CD4-positive, alpha-beta T cell (primary cell): Measurements from ENCODE around the gene LYAR. TPM values are rescaled to one million over a fixed set of nuclear protein-coding genes. Genes with fewer than 3 reads are reported as not detected.

ENCODE experiments used
- ATAC-seq: fragments of 200-7000 bp; cut with Tn5 transposase; one replicate; pipeline ENCODE4 v1.10.0; 2022; ENCODE audit warnings: mild to moderate bottlenecking; ENCODE audit not compliant: poor library complexity
- CTCF ChIA-PET: fragments of 350-600 bp; sonication (Branson Sonifier 250); formaldehyde crosslinking; loops from one replicate; lab custom pipeline; 2021; ENCODE audit warnings: antibody characterized with exemption, inconsistent platforms; lab: Charles Lee
- POLR2A ChIA-PET: fragments of 350-600 bp; sonication (Branson Sonifier 250); formaldehyde crosslinking; loops from one replicate; lab custom pipeline; 2021; ENCODE audit warnings: antibody characterized with exemption, inconsistent platforms; lab: Charles Lee
- DNase-seq, 14 experiments: peaks; one replicate each; pipeline ENCODE4 v3.0.0-alpha.2; 2013 to 2020; ENCODE audit warnings: mixed read lengths in 2 of 14
- H3K27ac ChIP-seq, 2 donors: one replicate each; pipeline versions ENCODE4 v1.5.1 to v1.7.0; 2013; ENCODE audit warnings: low read length in 2 of 2, low read depth in 1 of 2, mild to moderate bottlenecking in 1 of 2
- H3K27me3 ChIP-seq, 2 experiments: 1 replicate in 1 of 2; 2 replicates in 1 of 2; pipeline versions ENCODE4 v1.6.1 to v1.7.0; 2013; ENCODE audit warnings: low read length in 2 of 2, control low read depth in 1 of 2, mild to moderate bottlenecking in 1 of 2, moderate library complexity in 1 of 2; ENCODE audit not compliant: insufficient read depth in 2 of 2, control insufficient read depth in 1 of 2
- H3K36me3 ChIP-seq: one replicate; pipeline ENCODE4 v1.6.1; 2013; ENCODE audit warnings: low read length, control low read depth; ENCODE audit not compliant: insufficient read depth
- H3K4me1 ChIP-seq: one replicate; pipeline ENCODE4 v1.6.1; 2013; ENCODE audit warnings: low read length, control low read depth; ENCODE audit not compliant: insufficient read depth
- H3K4me3 ChIP-seq: one replicate; pipeline ENCODE4 v1.5.1; 2013; ENCODE audit warnings: mild to moderate bottlenecking, low read length, moderate library complexity
- H3K9me3 ChIP-seq, 2 experiments: 1 replicate in 1 of 2; 2 replicates in 1 of 2; pipeline versions ENCODE4 v1.6.1 to v1.7.0; 2013; ENCODE audit warnings: low read length in 2 of 2, mild to moderate bottlenecking in 2 of 2, control low read depth in 1 of 2, moderate library complexity in 1 of 2; ENCODE audit not compliant: control insufficient read depth in 1 of 2, insufficient read depth in 1 of 2
- H3K27ac Mint-ChIP-seq: one replicate; pipeline ENCODE4 v1.8.0; 2020; ENCODE audit warnings: mixed read lengths
- H3K27me3 Mint-ChIP-seq: one replicate; pipeline ENCODE4 v1.8.0; 2021; ENCODE audit warnings: mixed read lengths
- H3K36me3 Mint-ChIP-seq: one replicate; pipeline ENCODE4 v1.8.0; 2021; ENCODE audit warnings: low read depth, mixed read lengths
- H3K4me1 Mint-ChIP-seq: one replicate; pipeline ENCODE4 v1.8.0; 2021; ENCODE audit warnings: low read depth, mixed read lengths
- H3K4me3 Mint-ChIP-seq: one replicate; pipeline ENCODE4 v1.8.0; 2020; ENCODE audit warnings: mild to moderate bottlenecking, mixed read lengths
- H3K9me3 Mint-ChIP-seq: one replicate; pipeline ENCODE4 v1.8.0; 2020; ENCODE audit warnings: mixed read lengths
- intact Hi-C, 2 experiments: fragments of 100-400 bp; cut with DNase I in 1 of 2; cut with micrococcal nuclease in 1 of 2; formaldehyde crosslinking; loops; one replicate each; pipeline versions ENCODE4 v1.15.1 to v1.9.0; 2023 to 2025; cut with DNase I, micrococcal nuclease
- total RNA-seq, 174 experiments: library from RNA in 2 of 174; stranded (reverse) in 2 of 174; gene quantifications; one replicate each; pipeline ENCODE4 v1.2.3 and lab custom pipeline; 2021 to 2026
- TF ChIP-seq, protein P1 (sequence below): fragments of 200-600 bp; IDR thresholded peaks from one replicate; pipeline ENCODE4 v1.8.0; 2022; ENCODE audit warnings: antibody characterized with exemption, mild to moderate bottlenecking

Gene LYAR
- total RNA-seq, 2 experiments from 2014 or later: 13.8 to 13.9 TPM

DNA sequence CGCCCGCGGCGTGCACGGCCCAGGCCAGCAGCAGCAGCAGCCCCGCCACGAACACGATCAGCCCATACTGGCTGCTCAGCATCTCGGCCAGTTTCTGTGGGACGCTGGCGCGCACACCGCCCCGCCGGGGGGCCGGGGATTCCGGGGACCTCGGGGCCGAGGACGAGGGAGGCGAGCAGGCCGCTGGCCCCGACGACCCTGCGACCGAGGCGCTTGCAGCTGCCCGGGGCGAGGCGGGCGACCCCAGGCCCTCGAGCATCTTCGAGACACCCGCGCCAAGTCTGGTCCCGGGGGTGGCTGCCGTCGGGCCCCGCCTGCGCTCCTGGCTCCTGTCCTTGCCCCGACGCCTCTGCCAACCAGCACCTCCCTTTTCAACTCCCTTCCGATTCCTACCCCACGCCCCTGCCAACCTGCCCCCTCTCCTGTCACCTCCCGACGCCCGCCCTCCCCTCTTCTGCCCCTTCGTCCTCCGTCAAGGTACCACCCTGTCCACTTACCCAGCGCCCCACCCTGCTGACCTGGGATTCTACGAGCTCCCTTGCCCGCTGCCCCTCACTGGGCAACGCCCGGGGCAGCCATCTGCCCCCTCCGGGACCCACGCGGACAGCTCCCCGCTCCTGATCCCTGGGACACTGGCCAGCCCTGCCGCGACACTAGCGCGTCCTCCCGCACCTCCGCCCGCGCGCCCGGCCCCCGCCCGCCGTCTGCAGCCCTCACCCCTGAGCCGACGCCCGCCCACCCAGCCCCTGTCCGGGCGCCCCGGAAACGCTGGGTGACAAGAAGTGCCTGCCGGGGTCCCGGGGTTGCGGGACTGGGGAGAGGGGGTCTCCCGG lies 63.1 kb downstream of the LYAR start, which contains the start of gene OTOP1:
Gene OTOP1 (minus strand): TSS at position 324 of the 833 bp plus-strand sequence. CDS start 65 bp downstream, at position 259.
- Mint-ChIP-seq H3K9me3 (no peaks in the 10 kb centered on the region), H3K4me1 (peaks cover 8% of the 10 kb centered on the region), H3K27ac (no peak within 1 kb of the TSS), H3K36me3 (no peaks in the 10 kb centered on the region), H3K27me3 (peaks cover 64% of the 10 kb centered on the region), H3K4me3 (no peak within 1 kb of the TSS)
- no peak for ATAC-seq
- no peak for DNase-seq
- Histone ChIP-seq H3K36me3 (no peaks in the 10 kb centered on the region), H3K9me3 (peaks cover 0 to 14% of the 10 kb centered on the region in 2 experiments), H3K27me3 (peaks cover 20 to 32% of the 10 kb centered on the region in 2 experiments), H3K4me3 (no peak within 1 kb of the TSS), H3K27ac (no peak within 1 kb of the TSS), H3K4me1 (no peaks in the 10 kb centered on the region)
- intact Hi-C loops: no loop called here
- ChIA-PET POLR2A (no interaction called here), CTCF (no interaction called here)
- TF ChIP-seq, protein P1, sequence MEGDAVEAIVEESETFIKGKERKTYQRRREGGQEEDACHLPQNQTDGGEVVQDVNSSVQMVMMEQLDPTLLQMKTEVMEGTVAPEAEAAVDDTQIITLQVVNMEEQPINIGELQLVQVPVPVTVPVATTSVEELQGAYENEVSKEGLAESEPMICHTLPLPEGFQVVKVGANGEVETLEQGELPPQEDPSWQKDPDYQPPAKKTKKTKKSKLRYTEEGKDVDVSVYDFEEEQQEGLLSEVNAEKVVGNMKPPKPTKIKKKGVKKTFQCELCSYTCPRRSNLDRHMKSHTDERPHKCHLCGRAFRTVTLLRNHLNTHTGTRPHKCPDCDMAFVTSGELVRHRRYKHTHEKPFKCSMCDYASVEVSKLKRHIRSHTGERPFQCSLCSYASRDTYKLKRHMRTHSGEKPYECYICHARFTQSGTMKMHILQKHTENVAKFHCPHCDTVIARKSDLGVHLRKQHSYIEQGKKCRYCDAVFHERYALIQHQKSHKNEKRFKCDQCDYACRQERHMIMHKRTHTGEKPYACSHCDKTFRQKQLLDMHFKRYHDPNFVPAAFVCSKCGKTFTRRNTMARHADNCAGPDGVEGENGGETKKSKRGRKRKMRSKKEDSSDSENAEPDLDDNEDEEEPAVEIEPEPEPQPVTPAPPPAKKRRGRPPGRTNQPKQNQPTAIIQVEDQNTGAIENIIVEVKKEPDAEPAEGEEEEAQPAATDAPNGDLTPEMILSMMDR: no peak

DNA sequence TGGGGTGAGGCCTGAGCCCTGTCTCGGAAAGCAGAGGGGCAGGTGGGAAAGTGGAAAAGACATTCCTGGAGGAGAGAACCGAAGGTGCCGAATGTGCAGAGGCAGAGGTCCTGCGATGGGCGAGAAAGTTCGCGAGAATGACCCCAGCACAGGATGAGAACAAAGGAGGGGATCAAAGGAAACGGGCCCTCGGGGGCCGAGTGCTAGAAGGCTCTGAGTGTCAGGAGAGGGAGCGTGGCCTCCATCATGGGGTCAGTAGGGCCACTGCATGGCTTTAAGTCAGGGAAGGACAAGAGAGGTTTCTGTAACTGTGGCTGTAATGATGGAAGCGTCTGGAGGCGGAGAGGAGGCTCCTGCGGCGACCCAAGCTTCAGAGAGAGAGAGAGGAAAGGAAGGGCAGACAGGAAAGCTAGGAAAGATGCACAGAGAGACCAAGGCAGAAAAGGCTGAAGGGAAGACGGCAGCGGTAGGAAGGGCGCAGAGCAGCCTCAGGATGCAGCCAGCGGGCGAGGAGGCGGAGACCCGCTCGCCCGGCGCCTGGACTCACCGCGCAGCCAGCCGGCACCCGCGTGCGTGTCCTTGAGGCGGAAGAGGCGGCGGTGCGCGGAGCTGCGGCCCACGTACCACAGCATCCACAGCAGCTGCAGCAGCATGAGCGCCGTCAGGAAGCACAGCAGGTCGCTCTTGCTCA lies 63.9 kb downstream of the LYAR start:
- ChIA-PET CTCF (no interaction called here), POLR2A (no interaction called here)
- Mint-ChIP-seq H3K27ac (no peak overlapping the region), H3K9me3 (no peaks in the 10 kb centered on the region), H3K36me3 (no peaks in the 10 kb centered on the region), H3K27me3 (peaks cover 69% of the 10 kb centered on the region), H3K4me1 (peaks cover 8% of the 10 kb centered on the region), H3K4me3 (no peak overlapping the region)
- Histone ChIP-seq H3K4me3 (no peak overlapping the region), H3K27ac (no peak overlapping the region), H3K4me1 (no peaks in the 10 kb centered on the region), H3K9me3 (peaks cover 0 to 14% of the 10 kb centered on the region in 2 experiments), H3K27me3 (peaks cover 22 to 32% of the 10 kb centered on the region in 2 experiments), H3K36me3 (no peaks in the 10 kb centered on the region)
- TF ChIP-seq, protein P1: no peak
- intact Hi-C loops: no loop called here
- DNase-seq: no peak
- ATAC-seq: no peak

Other genes with a start within 250 kb of the LYAR start
- not detected for gene OTOP1, start 63.2 kb downstream of the LYAR start, total RNA-seq
- gene TMEM128, start 41.9 kb downstream of the LYAR start, total RNA-seq: 1 to 10 TPM; 6.0 to 6.9 TPM
- gene ZBTB49, start 97 bp upstream of the LYAR start, total RNA-seq: 1 to 10 TPM; 6.6 to 8.8 TPM
- 10 to 100 TPM; 10.3 to 10.4 TPM for gene NSG1, start 96.9 kb upstream of the LYAR start, total RNA-seq